Measurements from ENCODE around the gene ATAD1.
"Not testable (repeated sequence)": the region's sequence is repeated elsewhere in the genome, so short reads cannot be mapped to it uniquely, and the experiment has no call there.

The ATAD1 gene

DNA sequence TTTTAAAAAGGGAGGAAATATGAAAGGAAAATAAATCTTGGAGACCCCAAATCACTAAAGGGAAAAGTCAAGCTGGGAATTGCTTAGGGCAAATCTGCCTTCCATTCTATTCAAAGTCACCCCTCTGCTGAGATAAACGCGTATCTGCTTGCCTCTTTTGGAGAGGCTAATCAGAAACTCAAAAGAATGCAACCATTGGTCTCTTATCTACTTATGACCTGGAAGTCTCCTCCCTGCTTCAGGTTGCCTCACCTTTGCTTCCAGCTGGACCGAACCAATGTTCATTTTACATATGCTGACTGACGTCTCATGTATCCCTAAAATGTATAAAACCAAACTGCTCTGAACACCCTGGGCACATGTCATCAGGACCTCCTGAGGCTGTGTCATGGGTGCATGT lies 14.7 kb downstream of the ATAD1 start:
- DNase-seq (ENCODE audit: low spot score) = no peak

DNA sequence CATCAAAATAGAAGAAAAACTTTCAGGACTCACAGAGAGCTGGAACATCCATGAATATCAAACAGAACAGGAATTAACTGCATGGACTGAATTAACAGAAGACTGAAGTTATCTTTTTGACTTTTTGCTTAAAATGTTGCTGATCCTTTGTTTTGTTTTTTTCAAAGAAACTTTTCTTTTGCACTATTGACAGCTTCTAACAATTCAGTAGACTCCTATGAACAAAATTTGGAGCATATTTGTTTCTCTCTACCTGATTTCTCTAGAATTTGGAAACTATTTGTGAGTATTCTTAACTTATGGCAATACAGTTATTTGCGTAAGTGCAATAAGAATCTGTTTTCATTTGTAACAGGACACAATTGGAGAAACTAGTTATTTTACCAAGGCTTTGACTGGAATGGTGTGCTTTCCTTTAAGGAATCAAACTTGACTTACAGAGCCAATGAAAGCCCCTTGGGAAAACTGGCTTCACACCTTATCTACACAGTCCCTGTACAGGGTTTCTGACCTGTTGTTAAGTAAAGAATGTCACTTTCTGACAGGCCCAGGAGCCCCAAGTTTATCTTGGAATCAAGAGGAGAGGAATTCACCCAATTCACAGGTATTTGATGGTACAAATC lies 16.1 kb downstream of the ATAD1 start:
- not testable (repeated sequence) for DNase-seq (ENCODE audit: low spot score)

DNA sequence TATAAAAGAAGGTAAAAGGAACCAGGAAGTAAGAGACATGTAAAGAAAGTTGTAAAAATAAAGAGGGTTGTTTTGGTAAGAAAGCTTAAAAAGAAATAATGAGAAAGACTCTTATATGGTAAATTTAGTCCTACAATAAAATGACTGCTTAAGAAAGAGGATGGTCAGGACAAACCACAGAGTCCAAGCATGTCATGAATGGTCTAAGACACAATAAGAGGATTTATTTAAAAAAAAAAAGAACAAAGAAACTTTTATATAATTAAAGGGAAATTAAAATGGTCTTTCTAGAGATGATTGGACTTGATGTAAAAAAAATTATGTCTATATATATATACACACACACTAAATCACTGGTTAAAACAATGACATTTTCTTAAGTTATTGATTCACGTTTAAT lies 18.2 kb downstream of the ATAD1 start:
- no peak for DNase-seq (ENCODE audit: low spot score)

DNA sequence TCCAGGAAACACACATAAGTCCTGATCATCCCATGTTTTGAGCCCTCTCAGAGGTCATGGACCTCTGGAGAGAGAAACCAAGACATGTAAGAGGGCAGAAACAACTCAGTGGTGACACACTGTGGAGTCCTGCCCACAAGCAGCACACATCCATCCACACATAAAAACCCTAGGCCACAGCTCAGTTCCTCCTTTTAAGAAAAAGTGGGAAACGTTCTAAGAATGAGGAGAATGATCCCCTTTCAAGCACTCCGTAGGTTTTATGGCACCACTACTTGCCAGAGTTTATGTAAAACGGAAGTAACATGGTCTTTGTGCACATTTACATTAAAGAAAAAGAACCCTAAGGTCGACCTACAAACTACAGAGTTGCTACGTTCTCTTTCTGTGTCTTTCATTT lies 19.9 kb downstream of the ATAD1 start:
- no peak for DNase-seq (ENCODE audit: low spot score)

DNA sequence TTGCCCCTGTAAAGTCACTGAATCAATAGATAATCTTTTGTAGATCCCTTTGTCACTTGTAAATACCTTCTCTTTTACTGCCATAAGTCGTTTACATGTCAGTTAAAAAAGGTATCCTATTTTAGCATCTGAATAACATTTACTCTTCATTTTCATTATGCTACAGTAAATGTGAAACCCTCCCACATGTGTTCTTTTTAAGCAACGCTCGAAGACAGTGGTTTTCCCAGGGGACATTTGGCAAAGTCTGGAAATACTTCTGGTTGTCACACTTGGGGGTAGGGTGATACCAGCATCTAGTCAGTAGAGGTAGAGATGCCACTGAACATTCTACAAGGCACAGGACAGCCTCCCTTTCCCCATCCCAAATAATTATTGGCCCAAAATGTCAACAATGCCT lies 23.7 kb downstream of the ATAD1 start:
- DNase-seq (ENCODE audit: low spot score) = no peak

DNA sequence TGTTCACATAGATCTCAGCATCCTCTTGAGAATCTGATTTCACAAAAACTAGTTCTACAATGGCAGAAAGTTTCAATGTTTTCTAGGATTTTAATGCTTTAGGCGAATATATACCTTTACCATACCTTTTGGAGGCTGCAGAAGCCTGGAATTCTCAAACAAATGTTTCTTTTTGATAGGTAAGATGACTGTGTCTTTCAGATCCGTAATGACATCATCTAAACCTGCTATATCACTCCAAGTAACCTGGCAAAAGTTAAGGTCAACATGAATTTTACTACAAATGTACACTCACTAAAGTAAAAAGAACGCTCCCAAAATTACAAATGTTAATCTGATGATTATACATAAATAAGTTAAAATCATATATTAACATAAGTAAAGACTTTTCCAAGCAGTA lies 27.8 kb downstream of the ATAD1 start:
- DNase-seq (ENCODE audit: low spot score) = no peak

DNA sequence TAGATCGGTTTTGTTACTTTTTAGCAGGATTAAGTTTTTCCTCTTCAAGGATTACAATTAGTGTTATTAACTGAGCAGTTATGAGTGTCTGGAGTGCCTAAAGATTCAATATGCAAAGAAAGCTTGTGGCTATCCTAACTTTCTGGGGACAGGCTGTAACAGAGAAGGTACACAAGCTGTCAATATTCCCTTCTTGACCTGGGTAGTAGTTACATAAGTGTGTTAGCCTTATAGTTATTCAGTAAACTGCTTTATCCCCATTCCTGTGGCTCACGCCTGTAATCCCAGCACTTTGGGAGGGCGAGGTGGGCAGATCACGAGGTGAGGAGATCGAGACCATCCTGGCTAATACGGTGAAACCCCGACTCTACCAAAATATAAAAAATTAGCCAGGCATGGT lies 31.6 kb downstream of the ATAD1 start:
- DNase-seq (ENCODE audit: low spot score) = no peak

DNA sequence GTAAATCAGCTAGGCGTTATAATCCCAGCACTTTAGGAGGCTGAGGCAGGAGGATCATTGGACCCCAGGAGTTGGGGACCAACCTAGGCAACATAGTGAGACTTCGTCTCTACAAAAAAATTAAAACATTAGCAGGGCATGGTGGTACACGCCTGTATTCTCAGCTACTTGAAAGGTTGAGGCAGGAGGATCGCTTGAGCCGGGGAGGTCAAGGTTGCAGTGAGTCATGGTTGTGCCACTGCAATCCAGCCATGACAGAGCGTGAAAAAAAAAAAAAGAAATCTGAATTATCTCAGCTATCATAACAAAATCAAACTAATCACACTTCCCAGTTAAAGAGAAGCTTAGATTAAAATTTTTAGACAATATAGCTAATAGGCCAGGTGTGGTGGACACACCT lies 35.3 kb downstream of the ATAD1 start:
- DNase-seq (ENCODE audit: low spot score) = no peak

DNA sequence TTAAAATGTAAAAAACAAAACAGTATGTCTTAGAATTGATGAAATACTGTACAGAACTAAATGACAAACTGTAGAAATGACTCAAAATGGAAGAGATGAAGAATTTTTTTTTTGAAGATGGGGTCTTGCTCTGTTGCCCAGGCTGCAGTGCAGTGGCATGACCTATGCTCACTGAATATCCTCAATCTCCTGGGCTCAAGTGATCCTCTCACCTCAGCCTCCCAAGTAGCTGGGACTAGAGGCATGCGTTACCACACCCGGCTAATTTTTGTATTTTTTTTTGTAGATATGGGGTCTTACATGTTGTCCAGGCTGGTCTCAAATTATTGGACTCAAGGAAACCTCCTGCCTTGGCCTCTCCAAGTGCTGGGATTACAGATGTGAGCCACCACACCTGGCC lies 36.5 kb downstream of the ATAD1 start:
- DNase-seq (ENCODE audit: low spot score) = no peak

DNA sequence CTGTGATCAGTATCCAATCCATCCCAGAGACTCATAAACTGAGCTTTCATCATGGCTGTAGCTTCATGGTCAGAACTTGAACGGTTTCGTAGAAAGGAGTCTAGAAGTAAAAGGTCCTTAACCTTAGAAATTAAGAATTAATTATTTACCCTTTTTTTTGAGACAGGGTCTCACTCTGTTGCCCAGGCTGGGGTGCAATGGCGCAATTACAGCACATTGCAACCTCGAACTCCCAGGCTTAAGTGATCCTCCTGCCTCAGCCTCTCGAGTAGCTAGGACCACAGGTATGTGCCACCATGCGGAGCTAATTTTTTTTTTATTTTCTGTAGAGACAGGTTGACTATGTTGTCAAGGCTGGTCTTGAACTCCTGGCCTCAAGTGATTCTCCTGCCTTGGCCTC lies 41.7 kb downstream of the ATAD1 start:
- no peak for DNase-seq (ENCODE audit: low spot score)

DNA sequence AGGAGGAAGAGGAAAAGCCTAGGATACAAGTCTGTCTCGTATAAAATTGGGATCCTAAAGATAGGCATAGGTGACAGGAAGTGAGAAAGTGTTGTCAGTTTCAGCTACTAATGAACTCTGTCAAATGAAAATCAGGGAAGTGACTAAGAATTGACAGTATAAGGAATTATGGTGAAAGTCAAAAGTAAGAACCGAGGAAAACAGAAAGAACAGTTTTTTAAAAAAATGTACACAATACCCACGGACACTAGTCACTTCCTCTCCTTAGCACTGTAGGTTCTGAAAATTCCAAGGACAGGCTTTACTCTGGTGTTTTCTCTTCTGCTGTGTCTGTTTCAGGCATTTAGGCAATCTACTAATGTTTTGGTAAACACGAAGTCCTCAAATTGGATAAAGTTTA lies 42.3 kb downstream of the ATAD1 start:
- DNase-seq (ENCODE audit: low spot score) = no peak

DNA sequence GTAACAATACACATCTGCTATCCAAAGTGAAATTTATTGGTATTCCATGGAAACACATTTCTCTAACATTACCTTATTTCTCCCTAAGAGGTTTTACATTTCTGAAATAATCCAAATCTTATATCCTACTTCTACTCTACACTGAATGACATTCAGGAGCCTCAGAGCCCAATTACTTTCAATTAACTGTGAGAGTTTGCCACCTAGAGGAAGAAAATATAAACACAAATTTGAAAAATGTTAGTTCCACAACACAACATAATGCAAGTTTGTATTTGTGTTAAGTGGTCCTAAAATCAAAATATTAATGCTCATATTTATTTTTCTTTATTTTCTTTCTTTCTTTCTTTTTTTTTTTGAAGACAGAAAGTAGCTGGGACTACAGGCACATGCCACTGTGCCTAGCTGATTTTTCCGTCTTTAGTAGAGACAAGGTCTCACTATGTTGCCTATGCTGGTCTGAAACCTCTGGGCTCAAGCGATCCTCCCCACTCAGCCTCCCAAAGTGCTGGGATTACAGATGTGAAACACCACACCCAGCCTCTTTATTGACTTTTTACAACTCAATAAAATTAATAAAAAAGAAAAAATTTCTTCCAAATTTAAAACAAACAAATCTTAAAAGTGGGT lies 46.0 kb downstream of the ATAD1 start:
- no peak for DNase-seq (ENCODE audit: low spot score)

DNA sequence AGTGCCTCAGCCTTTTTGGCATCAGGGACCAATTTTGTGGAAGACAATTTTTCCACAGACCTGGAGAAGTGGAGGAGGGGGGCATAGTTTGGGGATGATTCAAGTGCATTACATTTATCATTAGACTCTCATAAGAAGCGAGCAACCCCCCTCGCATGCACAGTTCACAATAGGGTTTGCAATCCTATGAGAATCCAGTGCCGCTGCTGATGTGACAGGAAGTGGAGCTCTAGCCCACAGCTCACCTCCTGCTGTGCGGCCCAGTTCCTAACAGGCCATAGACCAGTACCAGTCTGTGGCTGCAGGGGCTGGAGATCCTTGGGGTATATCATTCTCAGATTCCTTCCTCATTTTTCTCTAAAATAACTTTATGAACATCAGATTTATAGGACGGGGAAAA lies 50.8 kb downstream of the ATAD1 start:
- DNase-seq (ENCODE audit: low spot score) = no peak

DNA sequence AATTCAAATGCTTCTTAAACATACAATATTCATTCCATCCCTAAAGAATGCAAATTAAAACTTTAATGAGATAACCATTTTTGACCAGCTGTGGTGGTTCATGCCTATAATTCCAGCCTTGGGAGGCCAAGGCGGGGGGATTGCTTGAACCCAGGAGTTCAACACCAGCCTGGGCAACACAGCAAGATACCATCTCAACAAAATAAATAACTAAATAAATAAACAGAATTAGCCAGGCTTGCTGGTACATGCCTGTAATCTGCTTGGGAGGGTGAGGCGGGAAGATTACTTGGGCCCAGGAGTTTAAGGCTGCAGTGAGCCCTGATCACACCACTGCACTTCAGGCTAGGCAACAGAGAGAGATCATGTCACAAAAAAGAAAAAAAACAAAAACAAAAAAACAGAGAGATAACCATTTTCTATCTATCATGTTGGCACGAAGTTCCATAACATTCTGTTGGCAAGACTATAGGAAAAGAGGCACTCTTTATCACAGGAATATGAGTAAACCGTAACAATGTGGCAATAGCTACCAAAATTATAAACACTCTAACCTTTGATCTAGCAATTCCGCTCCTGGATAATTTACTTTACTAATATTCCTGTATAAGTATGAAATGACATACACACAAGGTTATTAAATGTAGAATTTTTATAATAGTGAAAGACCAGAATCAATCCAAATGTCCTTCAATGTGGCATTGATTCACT lies 52.2 kb downstream of the ATAD1 start:
- DNase-seq (ENCODE audit: low spot score) = no peak

DNA sequence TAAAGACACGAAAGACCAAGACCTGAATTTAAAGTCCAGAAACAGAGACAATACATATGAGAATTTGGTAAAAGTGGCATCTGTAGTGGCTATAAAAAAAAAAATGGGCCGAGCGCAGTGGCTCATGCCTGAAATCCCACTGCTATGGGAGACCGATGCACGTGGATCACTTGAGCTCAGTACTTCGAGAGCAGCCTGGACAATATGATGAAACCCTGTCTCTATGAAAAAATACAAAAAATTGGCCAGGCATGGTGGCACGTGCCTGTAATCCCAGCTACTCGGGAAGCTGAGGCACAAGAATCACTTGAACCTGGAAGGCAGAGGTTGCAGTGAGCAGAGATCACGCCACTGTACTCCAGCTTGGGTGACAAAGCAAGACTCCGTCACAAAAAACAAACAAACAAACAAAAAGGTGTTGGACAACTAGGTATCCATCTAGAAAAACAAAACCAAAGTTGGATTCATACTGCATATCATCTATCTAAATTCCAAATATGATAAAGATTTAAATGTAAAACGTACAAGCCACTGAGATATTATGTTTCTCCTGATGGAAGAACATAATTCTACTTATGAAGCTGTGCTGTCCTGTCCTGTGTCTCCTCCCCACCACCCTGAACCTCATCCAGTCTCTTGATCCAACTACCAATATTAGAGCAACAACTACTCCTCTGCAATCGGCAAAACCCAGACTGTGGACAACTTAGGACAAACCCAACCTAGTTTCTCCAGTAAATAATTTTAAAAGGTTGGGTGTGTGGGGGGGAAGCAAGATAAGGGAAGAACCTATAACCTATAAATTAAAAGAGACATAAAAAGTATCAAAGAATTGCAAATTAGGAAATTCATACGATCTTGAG lies 53.7 kb downstream of the ATAD1 start:
- no peak for DNase-seq (ENCODE audit: low spot score)

DNA sequence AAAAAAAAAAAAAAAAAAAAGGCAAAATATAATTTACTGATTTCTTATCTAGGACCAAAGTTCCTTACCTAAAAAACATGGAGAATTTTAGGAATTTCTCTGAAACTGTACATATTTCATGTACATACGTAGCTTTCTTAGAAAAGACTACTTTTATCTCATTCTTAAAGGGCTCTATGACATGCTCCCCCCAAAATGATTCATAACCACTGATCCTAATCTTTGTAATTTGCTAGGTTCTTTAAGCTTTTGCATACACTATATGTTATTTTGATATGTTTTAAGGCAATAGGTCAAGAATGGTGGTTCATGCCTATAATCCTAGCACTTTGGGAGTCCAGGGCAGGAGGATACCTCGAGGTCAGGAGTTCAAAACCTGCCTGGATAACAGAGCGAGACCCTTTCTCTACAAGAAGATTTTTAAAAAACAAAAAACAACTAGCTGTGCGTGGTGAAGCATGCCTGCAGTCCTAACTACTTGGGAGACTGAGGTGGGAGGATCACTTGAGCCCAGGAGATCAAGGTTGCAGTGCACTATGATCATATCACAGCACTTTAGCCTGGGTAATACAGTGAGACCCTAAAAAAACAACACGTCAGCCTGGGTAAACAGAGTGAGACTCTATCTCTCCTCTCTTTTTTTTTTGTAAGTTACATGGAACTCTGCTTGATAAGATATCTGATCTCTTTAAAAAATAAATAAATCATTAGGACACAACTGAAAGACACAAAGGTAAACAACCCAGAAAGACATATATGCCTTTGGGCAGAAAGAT lies 54.8 kb downstream of the ATAD1 start:
- no peak for DNase-seq (ENCODE audit: low spot score)

DNA sequence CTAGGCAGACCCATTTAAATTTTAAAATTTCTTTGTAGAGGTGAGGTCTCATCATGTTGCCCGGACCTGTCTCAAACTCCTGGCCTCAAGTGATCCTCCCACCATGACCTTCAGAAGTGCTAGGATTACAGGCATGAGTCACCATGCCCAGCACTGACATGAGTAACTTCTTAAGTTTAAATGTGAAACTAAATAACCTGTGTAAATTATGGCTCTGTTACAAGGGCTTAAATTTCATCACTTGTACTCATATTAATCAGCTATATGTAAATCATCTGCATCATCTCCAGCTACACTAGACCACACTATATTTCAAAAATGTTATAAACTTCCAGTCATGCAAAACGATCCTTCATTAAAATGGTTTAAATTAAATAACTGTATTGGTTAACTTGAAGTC lies 56.1 kb downstream of the ATAD1 start:
- no peak for DNase-seq (ENCODE audit: low spot score)

DNA sequence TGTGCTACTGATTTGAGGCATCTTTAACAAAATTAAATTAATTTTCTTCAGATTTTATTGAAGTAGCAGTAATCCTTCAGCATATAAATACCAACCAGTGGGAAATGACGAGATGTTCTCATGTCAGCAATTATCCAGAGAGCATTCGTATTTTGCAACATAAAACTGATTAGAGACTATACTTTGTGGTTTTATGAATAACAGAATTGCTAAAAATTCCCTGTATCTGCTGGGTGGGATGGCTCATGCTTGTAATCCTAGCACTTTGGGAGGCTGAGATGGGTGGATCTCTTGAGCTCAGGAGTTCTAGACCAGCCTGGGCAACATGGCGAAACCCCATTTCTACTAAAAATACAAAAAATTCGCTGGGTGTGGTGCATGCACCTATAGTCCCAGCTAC lies 56.9 kb downstream of the ATAD1 start:
- no peak for DNase-seq (ENCODE audit: low spot score)

DNA sequence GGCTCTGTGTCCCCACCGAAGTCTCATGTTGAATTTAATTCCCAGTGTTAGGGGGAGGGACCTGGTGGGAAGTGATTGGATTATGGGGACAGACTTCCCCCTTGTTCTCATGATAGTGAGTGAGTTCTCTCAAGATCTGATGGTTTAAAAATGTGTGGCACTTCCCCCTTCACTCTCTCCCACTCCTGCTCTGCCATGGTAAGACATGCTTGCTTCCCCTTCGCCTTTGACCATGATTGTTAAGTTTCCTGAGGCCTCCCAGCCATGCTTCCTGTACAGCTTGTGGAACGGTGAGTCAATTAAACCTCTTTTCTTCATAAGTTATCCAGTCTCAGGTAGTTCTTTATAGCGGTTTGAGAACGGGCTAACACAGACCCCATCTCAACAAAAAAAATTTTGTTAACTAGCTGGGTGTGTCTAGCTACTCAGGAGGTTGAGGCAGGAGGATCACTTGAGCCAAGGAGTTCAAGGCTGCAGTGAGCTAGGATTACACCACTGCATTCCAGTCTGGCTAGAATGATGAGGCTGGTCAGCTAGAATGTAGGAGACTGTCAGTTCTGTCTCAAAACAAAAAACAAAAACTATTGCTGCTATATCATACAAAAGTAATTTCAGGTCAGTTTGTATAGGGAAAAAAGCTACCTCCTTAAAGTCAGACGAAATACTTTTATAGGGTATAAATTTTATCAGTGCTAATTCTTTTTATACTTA lies 57.7 kb downstream of the ATAD1 start:
- DNase-seq (ENCODE audit: low spot score) = no peak

DNA sequence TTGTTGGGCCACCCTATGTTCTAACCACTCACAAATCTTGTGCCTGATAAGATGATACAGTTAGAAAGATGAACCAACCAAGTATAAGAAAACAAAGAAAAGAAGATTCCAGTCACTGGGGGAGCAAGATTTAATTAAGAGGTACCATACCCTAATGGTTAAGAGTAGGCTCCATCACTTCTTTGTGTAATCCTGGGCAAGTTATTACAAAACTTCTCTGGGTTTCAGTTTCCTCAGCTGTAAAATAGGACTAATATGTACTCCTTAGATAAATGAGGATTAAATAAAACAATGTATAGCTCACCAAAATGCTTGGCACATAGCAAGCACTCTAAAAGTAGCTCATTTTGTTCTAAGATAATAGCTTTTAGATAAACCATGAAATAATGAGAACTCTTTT lies 58.5 kb downstream of the ATAD1 start:
- no peak for DNase-seq (ENCODE audit: low spot score)

DNA sequence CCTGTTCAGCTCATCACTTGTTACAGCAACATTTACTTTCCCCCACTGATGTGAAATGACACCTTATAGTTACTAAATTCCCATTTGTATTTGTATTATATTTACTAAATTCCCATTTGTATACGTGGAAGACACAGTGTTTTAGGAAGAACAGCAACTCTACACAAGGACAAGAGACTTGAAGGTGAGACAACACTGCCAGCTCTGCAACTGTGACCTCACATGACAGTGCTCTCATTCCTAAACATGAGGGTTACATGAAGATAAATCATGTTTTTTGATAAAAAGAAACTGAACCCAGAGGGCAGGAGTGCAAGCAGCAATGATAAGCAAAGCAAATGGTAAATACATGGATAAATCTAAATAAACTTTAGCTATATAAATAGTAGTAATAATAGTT lies 60.3 kb downstream of the ATAD1 start:
- DNase-seq (ENCODE audit: low spot score) = no peak

Data from HuH-7 (cell line).